Neural cell (in vitro differentiated cells): ENCODE results near the gene KIAA1958.

ENCODE experiments used
- EP300 ChIP-seq: fragments of 450-650 bp; conservative IDR thresholded peaks from 2 replicates; pipeline ENCODE4 v1.6.1; 2014; ENCODE audit warnings: antibody characterized with exemption, mild to moderate bottlenecking, moderate library complexity; ENCODE audit not compliant: poor library complexity, severe bottlenecking
- EZH2 ChIP-seq: fragments of 200-600, 300-800 bp; shearing (Covaris generic), sonication (generic); IDR thresholded peaks from 2 replicates; pipeline ENCODE4 v1.6.1; 2014; ENCODE audit warnings: antibody characterized with exemption, low read length, borderline replicate concordance, mild to moderate bottlenecking; ENCODE audit not compliant: insufficient read depth, poor library complexity, severe bottlenecking
- POLR2AphosphoS5 ChIP-seq: IDR thresholded peaks from 2 replicates; pipeline ENCODE4 v1.6.1; 2012
- RAD21 ChIP-seq: fragments of 450-650 bp; conservative IDR thresholded peaks from 2 replicates; pipeline ENCODE4 v1.6.1; 2014; ENCODE audit warnings: antibody characterized with exemption, mild to moderate bottlenecking, moderate library complexity
- REST ChIP-seq: IDR thresholded peaks from 2 replicates; pipeline ENCODE4 v1.6.1; 2012; ENCODE audit warnings: borderline replicate concordance
- SMC3 ChIP-seq: fragments of 450-650 bp; conservative IDR thresholded peaks from 2 replicates; pipeline ENCODE4 v1.6.1; 2014; ENCODE audit warnings: antibody characterized with exemption, mild to moderate bottlenecking, moderate library complexity; ENCODE audit not compliant: poor library complexity
- TAF1 ChIP-seq: IDR thresholded peaks from 2 replicates; pipeline ENCODE4 v1.6.1; 2012; ENCODE audit warnings: low read depth
- TF ChIP-seq, protein P1 (sequence below): fragments of 450-650 bp; IDR thresholded peaks from 2 replicates; pipeline ENCODE4 v1.5.1; 2014; ENCODE audit warnings: antibody characterized with exemption, mild to moderate bottlenecking, moderate library complexity; ENCODE audit not compliant: poor library complexity, severe bottlenecking

- TF ChIP-seq, protein P1, sequence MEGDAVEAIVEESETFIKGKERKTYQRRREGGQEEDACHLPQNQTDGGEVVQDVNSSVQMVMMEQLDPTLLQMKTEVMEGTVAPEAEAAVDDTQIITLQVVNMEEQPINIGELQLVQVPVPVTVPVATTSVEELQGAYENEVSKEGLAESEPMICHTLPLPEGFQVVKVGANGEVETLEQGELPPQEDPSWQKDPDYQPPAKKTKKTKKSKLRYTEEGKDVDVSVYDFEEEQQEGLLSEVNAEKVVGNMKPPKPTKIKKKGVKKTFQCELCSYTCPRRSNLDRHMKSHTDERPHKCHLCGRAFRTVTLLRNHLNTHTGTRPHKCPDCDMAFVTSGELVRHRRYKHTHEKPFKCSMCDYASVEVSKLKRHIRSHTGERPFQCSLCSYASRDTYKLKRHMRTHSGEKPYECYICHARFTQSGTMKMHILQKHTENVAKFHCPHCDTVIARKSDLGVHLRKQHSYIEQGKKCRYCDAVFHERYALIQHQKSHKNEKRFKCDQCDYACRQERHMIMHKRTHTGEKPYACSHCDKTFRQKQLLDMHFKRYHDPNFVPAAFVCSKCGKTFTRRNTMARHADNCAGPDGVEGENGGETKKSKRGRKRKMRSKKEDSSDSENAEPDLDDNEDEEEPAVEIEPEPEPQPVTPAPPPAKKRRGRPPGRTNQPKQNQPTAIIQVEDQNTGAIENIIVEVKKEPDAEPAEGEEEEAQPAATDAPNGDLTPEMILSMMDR = no peak
- no peak for TF ChIP-seq POLR2AphosphoS5
- no peak for TF ChIP-seq TAF1
- no peak for TF ChIP-seq EZH2
- no peak for TF ChIP-seq RAD21
- TF ChIP-seq EP300 = no peak
- no peak for TF ChIP-seq REST
- no peak for TF ChIP-seq SMC3
These were observed 162.0 kb downstream of the KIAA1958 start for GRCh38 chr9:112648624-112649023.
